A549 (cell line): Measurements from ENCODE around the gene PPP6C. TPM values are rescaled to one million over a fixed set of nuclear protein-coding genes. Genes with fewer than 3 reads are reported as not detected.
"Not testable (repeated sequence)": the region's sequence is repeated elsewhere in the genome, so short reads cannot be mapped to it uniquely, and the experiment has no call there.

Source experiments
- ATAC-seq, 2 experiments: fragments of 200-7000 bp in 1 of 2; fragments of >200 bp in 1 of 2; cut with Nextera tagmentation in 1 of 2; cut with Tn5 transposase in 1 of 2; 3 replicates each; pipeline versions ENCODE4 v1.8.0 to v1.9.1; 2018 to 2020; ENCODE audit warnings: mild to moderate bottlenecking in 1 of 2, moderate library complexity in 1 of 2
- CTCF ChIA-PET: fragments of 300-600 bp; sonication (Branson Sonifier 250); formaldehyde crosslinking; extraction: SDS; loops from one replicate; lab custom pipeline; 2021; ENCODE audit warnings: antibody characterized with exemption, inconsistent platforms; lab: Yijun Ruan, JAX
- POLR2A ChIA-PET: fragments of 350-600 bp; formaldehyde crosslinking; extraction: SDS; loops from one replicate; lab custom pipeline; 2021; ENCODE audit warnings: antibody characterized with exemption, inconsistent platforms; lab: Yijun Ruan, JAX
- DNase-seq, 2 experiments: peaks; one replicate each; pipeline versions ENCODE4 v3.0.0 to v3.0.0-alpha.2; 2011 to 2016; ENCODE audit warnings: low read depth in 1 of 2, low spot score in 1 of 2
- FAIRE-seq: peaks from 2 replicates; lab custom pipeline; 2011; peaks lifted over from hg19 to GRCh38; lab: Jason Lieb, UNC
- H3K27ac ChIP-seq, 2 experiments: fragments of >200 bp; sonication (Bioruptor Twin); formaldehyde crosslinking; 3 replicates each; pipeline ENCODE4 v1.5.1; 2016 to 2017
- H3K4me1 ChIP-seq: fragments of >200 bp; sonication (Bioruptor Twin); formaldehyde crosslinking; 3 replicates; pipeline ENCODE4 v1.6.1; 2016
- H3K4me2 ChIP-seq: fragments of >200 bp; sonication (Bioruptor Twin); formaldehyde crosslinking; 3 replicates; pipeline ENCODE4 v1.6.1; 2016
- H3K4me3 ChIP-seq: fragments of >200 bp; sonication (Bioruptor Twin); formaldehyde crosslinking; 3 replicates; pipeline ENCODE4 v1.5.1; 2016
- H3K9me3 ChIP-seq: fragments of >200 bp; sonication (Bioruptor Twin); formaldehyde crosslinking; 3 replicates; pipeline ENCODE4 v1.6.1; 2016
- ATOH8 ChIP-seq: fragments of 250-450 bp; sonication (Bioruptor Pico); IDR thresholded peaks from 2 replicates; pipeline ENCODE4 v1.5.0; 2020; ENCODE audit warnings: low read depth, mild to moderate bottlenecking, moderate library complexity
- CHD2 ChIP-seq: fragments of 150-350 bp; IDR thresholded peaks from 2 replicates; pipeline ENCODE4 v1.6.1; 2014; ENCODE audit warnings: low read length; ENCODE audit not compliant: partially characterized antibody
- CHD4 ChIP-seq: fragments of 200-600 bp; sonication (generic); IDR thresholded peaks from 2 replicates; pipeline ENCODE4 v1.6.1; 2016; ENCODE audit warnings: antibody characterized with exemption, mild to moderate bottlenecking, borderline replicate concordance
- FOSB ChIP-seq: fragments of 250-450 bp; sonication (Bioruptor Pico); IDR thresholded peaks from 2 replicates; pipeline ENCODE4 v1.5.0; 2020; ENCODE audit warnings: mild to moderate bottlenecking, moderate library complexity
- FOSL2 ChIP-seq, 2 experiments: fragments of 450-650 bp in 1 of 2; fragments of >200 bp in 1 of 2; sonication (Bioruptor Twin) in 1 of 2; formaldehyde crosslinking; IDR thresholded peaks; 2 replicates each; pipeline versions ENCODE4 v1.5.0 to v1.6.1; 2016 to 2020; ENCODE audit warnings: mild to moderate bottlenecking in 1 of 2, moderate library complexity in 1 of 2
- FOXS1 ChIP-seq: fragments of 250-450 bp; sonication (Bioruptor Pico); IDR thresholded peaks from 2 replicates; pipeline ENCODE4 v1.5.0; 2020; ENCODE audit warnings: mild to moderate bottlenecking, moderate library complexity
- GATA3 ChIP-seq: IDR thresholded peaks from 2 replicates; pipeline ENCODE4 v1.6.1; 2012; ENCODE audit warnings: borderline replicate concordance
- HMGXB4 ChIP-seq: fragments of 250-450 bp; sonication (Bioruptor Pico); IDR thresholded peaks from 2 replicates; pipeline ENCODE4 v1.5.0; 2021; ENCODE audit warnings: mild to moderate bottlenecking, moderate library complexity, borderline replicate concordance
- HOXA7 ChIP-seq: fragments of 250-450 bp; sonication (Bioruptor Pico); IDR thresholded peaks from 2 replicates; pipeline ENCODE4 v1.5.0; 2020; ENCODE audit warnings: mild to moderate bottlenecking, moderate library complexity
- JUNB ChIP-seq: fragments of >200 bp; sonication (Bioruptor Twin); formaldehyde crosslinking; IDR thresholded peaks from 2 replicates; pipeline ENCODE4 v1.6.1; 2016
- KDM5A ChIP-seq: fragments of 200-600 bp; sonication (generic); IDR thresholded peaks from 2 replicates; pipeline ENCODE4 v1.6.1; 2016; ENCODE audit warnings: antibody characterized with exemption, mild to moderate bottlenecking
- MAZ ChIP-seq: fragments of 150-350 bp; IDR thresholded peaks from 2 replicates; pipeline ENCODE4 v1.6.1; 2014; ENCODE audit warnings: antibody characterized with exemption, low read depth, low read length, borderline replicate concordance
- NFE2L2 ChIP-seq: fragments of 150-350 bp; conservative IDR thresholded peaks from 2 replicates; pipeline ENCODE4 v1.6.1; 2014; ENCODE audit warnings: low read length
- TFCP2L1 ChIP-seq: fragments of 250-450 bp; sonication (Bioruptor Pico); IDR thresholded peaks from 2 replicates; pipeline ENCODE4 v1.5.0; 2021; ENCODE audit warnings: mild to moderate bottlenecking
- TP53 ChIP-seq: fragments of 250-450 bp; sonication (Bioruptor Pico); IDR thresholded peaks from 2 replicates; pipeline ENCODE4 v1.5.0; 2021; ENCODE audit warnings: mild to moderate bottlenecking, moderate library complexity
- WGBS: methylation state at CpG from one replicate; pipeline ENCODE4 v1.1.6; 2017; ENCODE audit errors: missing lambda C conversion rate; 5-methylcytosine and 5-hydroxymethylcytosine counted together
- polyA plus RNA-seq, 4 experiments: library from polyadenylated mRNA; depleted of rRNA in 3 of 4; stranded (reverse); fragments of >200 nt; fragmentation: RNase III in 1 of 4; extraction: RNeasy Plus Mini Kit Qiagen cat#74134 plus additional on column Dnase treatment in 1 of 4; gene quantifications; 2 replicates in 3 of 4; 3 replicates in 1 of 4; pipeline ENCODE4 v1.2.3, GENCODE V29; 2011 to 2017
- TF ChIP-seq, protein P1 (sequence below): fragments of 150-350 bp; IDR thresholded peaks from 2 replicates; pipeline ENCODE4 v1.6.1; 2014; ENCODE audit warnings: low read depth, mild to moderate bottlenecking, low read length
- TF ChIP-seq, protein P2 (sequence below): fragments of >200 bp; sonication (Bioruptor Twin); formaldehyde crosslinking; IDR thresholded peaks from 3 replicates; pipeline ENCODE4 v1.5.1; 2016
- TF ChIP-seq, protein P3 (sequence below): IDR thresholded peaks from 2 replicates; pipeline ENCODE4 v1.6.1; 2012

The PPP6C gene
- polyA plus RNA-seq, 2 of the 4 experiments (the other 2 are of a cell fraction): 25.3 to 36.2 TPM

DNA sequence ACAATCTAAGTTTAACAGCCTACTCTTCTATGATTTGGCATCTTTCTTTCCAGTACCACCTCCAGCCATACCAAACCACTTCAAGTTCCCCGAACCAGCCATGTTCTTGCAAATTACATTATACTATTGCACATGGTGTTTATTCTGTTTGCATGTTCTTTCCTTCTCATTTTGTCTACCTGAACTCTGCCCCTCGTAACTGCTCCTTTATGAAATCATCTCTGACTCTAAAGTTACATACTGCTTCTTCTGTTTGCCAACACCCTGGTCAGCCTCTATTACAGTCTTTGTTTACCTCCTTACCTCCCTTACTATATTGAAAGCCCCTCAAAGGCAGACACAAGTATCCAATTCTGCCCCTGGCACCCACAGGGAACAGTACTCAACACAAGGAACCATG is 6.0 kb downstream of the PPP6C start (continued):
- TF ChIP-seq, protein P1, sequence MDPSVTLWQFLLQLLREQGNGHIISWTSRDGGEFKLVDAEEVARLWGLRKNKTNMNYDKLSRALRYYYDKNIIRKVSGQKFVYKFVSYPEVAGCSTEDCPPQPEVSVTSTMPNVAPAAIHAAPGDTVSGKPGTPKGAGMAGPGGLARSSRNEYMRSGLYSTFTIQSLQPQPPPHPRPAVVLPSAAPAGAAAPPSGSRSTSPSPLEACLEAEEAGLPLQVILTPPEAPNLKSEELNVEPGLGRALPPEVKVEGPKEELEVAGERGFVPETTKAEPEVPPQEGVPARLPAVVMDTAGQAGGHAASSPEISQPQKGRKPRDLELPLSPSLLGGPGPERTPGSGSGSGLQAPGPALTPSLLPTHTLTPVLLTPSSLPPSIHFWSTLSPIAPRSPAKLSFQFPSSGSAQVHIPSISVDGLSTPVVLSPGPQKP: no peak
- TF ChIP-seq CHD4: no peak

GRCh38 chr9:125183054-125183453 is 6.5 kb downstream of the PPP6C start:
- Histone ChIP-seq H3K4me1 (peaks cover 8% of the 10 kb centered on the region; the same call in 1 of the 3 replicates), H3K9me3 (no peaks in the 10 kb centered on the region), H3K27ac (no peak overlapping the region), H3K4me3 (no peak overlapping the region), H3K4me2 (no peak overlapping the region)
- ATAC-seq (no peak), DNase-seq (no peak), FAIRE-seq (no peak)
- TF ChIP-seq TFCP2L1 (CRISPR knock-in tag) (no peak), NFE2L2 (no peak), FOSB (CRISPR knock-in tag) (no peak), FOXS1 (CRISPR knock-in tag) (no peak), CHD2 (no peak), HMGXB4 (CRISPR knock-in tag) (no peak), TP53 (no peak), JUNB (no peak), HOXA7 (CRISPR knock-in tag) (no peak), KDM5A (no peak), ATOH8 (no peak), GATA3 (no peak)
- TF ChIP-seq, protein P2, sequence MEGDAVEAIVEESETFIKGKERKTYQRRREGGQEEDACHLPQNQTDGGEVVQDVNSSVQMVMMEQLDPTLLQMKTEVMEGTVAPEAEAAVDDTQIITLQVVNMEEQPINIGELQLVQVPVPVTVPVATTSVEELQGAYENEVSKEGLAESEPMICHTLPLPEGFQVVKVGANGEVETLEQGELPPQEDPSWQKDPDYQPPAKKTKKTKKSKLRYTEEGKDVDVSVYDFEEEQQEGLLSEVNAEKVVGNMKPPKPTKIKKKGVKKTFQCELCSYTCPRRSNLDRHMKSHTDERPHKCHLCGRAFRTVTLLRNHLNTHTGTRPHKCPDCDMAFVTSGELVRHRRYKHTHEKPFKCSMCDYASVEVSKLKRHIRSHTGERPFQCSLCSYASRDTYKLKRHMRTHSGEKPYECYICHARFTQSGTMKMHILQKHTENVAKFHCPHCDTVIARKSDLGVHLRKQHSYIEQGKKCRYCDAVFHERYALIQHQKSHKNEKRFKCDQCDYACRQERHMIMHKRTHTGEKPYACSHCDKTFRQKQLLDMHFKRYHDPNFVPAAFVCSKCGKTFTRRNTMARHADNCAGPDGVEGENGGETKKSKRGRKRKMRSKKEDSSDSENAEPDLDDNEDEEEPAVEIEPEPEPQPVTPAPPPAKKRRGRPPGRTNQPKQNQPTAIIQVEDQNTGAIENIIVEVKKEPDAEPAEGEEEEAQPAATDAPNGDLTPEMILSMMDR: no peak
- TF ChIP-seq, protein P3, sequence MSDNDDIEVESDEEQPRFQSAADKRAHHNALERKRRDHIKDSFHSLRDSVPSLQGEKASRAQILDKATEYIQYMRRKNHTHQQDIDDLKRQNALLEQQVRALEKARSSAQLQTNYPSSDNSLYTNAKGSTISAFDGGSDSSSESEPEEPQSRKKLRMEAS: no peak
- 88% methylated on average over 2 of the region's 2 CpGs for WGBS
- ChIA-PET POLR2A (no interaction called here), CTCF (no interaction called here)

DNA sequence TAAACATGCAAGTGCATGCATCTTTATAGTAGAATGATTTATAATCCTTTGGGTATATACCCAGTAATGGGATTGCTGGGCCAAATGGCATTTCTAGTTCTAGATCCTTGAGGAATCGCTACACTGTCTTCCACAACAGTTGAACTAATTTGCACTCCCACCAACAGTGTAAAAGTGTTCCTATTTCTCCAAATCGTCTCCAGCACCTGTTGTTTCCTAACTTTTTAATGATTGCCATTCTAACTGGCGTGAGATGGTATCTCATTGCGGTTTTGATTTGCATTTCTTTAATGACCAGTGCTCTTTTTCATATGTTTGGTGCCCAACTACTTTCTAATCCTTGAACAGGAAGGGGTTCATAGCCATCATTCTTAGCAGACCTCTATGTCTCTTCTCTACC is 7.8 kb downstream of the PPP6C start:
- FAIRE-seq, POLR2A ChIA-PET, H3K4me1 ChIP-seq, ATAC-seq, DNase-seq, H3K9me3 ChIP-seq, H3K4me3 ChIP-seq, H3K4me2 ChIP-seq, H3K27ac ChIP-seq: not testable (repeated sequence)
- WGBS: 92% methylated on average over 4 of the region's 4 CpGs
- CTCF ChIA-PET: interaction anchor here (0.9 kb wide), 1 partner anchor 19 kb away, joined by 3 read pairs; no protein-coding TSS in a partner anchor

DNA sequence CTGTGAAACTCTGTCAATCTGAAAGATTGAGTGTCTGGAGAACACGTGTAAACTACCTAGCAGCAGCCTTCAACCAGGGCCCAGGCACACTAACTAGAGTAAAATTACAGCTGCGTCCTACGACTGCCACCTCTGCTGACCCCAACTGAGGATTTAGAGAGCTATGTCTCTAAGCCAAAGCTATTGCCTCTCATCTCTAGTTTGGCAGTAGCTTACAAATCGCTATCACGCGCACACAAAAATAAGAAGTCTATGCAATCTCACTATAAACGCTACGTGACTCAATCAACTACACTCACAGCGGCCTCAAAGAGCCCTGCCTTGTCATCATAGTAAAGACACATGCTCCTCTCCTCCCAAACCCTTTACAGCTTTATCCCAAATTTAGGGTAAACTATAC is 8.7 kb downstream of the PPP6C start:
- POLR2A ChIA-PET: no interaction called here
- ATAC-seq: no peak
- no peak for FAIRE-seq
- Histone ChIP-seq H3K4me1 (no peaks in the 10 kb centered on the region), H3K4me2 (no peak overlapping the region)
- TF ChIP-seq MAZ (no peak), FOSL2 (IDR thresholded peaks at IDR 0.05) (no peak), FOSL2 (CRISPR knock-in tag; IDR thresholded peaks at IDR 0.05) (no peak), TP53 (no peak), TFCP2L1 (CRISPR knock-in tag) (no peak), KDM5A (no peak)
- TF ChIP-seq, all 56 proteins: peak for 0
- no peak for DNase-seq
- Histone ChIP-seq H3K27ac (no peak overlapping the region), H3K9me3 (no peaks in the 10 kb centered on the region), H3K4me3 (no peak overlapping the region)
- WGBS: 95% methylated on average over 9 of the region's 9 CpGs
- CTCF ChIA-PET: interaction anchor here (0.6 to 0.9 kb wide), 2 partner anchors 16 to 20 kb away, joined by 3 read pairs; no protein-coding TSS in a partner anchor

GRCh38 chr9:125179776-125180175 is 9.8 kb downstream of the PPP6C start:
- DNase-seq, CTCF ChIA-PET, H3K9me3 ChIP-seq, H3K4me2 ChIP-seq, H3K4me3 ChIP-seq, FAIRE-seq, POLR2A ChIA-PET, H3K27ac ChIP-seq, ATAC-seq, H3K4me1 ChIP-seq: not testable (repeated sequence)
- 92% methylated on average over 4 of the region's 4 CpGs for WGBS
